Tibial nerve (tissue), 3 donors: ENCODE measurements around the gene RCL1.

Experiments
- CTCF ChIP-seq, 5 experiments: fragments of 200-600 bp in 3 of 5; fragments of 450-650 bp in 2 of 5; sonication (generic) in 3 of 5; IDR thresholded peaks; one replicate each; pipeline ENCODE4 v1.5.1; 2016 to 2019; ENCODE audit warnings: antibody characterized with exemption in 5 of 5, mild to moderate bottlenecking in 3 of 5, moderate library complexity in 2 of 5
- POLR2A ChIP-seq, 2 donors: fragments of 450-650 bp; IDR thresholded peaks; one replicate each; pipeline ENCODE4 v1.6.1; 2017; ENCODE audit warnings: antibody characterized with exemption in 2 of 2, mild to moderate bottlenecking in 2 of 2, moderate library complexity in 2 of 2

- TF ChIP-seq CTCF (IDR thresholded peaks at IDR 0.05) (no peak), POLR2A (IDR thresholded peaks at IDR 0.05) (no peak)
Observed at GRCh38 chr9:4812858-4813257, 20.1 kb downstream of the RCL1 start.
